PC-9 (cell line): ENCODE data around the gene DACH1.

Source experiments
- EZH2 ChIP-seq: fragments of 200-600 bp; sonication (generic); IDR thresholded peaks from 2 replicates; pipeline ENCODE4 v1.8.0; 2017; ENCODE audit warnings: antibody characterized with exemption, low read depth
- TF ChIP-seq, protein P1 (sequence below): fragments of 200-600 bp; sonication (generic); conservative IDR thresholded peaks from 2 replicates; pipeline ENCODE4 v1.6.1; 2017; ENCODE audit warnings: mixed run types, antibody characterized with exemption, mild to moderate bottlenecking, moderate library complexity

DNA sequence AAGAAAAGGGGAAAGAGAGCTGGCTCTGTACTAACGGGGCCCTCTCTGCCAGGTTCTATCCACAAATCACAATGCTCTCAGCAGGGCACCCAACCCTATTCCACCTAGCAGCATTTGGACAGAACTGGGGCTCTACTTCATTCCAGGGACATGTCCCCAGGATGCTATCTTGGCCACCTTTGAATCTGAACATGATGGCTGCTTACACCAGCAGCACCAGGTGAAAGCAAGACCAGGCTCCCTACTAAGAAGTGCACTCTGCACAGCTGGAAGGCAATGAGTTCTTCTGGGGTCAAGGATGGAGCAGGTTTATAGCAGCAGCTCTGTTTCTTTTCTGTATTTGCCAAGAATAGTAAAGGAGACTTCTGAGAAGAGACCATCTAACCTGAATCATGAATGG, 222.4 kb downstream of the DACH1 start:
- TF ChIP-seq, protein P1, sequence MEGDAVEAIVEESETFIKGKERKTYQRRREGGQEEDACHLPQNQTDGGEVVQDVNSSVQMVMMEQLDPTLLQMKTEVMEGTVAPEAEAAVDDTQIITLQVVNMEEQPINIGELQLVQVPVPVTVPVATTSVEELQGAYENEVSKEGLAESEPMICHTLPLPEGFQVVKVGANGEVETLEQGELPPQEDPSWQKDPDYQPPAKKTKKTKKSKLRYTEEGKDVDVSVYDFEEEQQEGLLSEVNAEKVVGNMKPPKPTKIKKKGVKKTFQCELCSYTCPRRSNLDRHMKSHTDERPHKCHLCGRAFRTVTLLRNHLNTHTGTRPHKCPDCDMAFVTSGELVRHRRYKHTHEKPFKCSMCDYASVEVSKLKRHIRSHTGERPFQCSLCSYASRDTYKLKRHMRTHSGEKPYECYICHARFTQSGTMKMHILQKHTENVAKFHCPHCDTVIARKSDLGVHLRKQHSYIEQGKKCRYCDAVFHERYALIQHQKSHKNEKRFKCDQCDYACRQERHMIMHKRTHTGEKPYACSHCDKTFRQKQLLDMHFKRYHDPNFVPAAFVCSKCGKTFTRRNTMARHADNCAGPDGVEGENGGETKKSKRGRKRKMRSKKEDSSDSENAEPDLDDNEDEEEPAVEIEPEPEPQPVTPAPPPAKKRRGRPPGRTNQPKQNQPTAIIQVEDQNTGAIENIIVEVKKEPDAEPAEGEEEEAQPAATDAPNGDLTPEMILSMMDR: no peak
- TF ChIP-seq EZH2: no peak
